Astrocyte of the spinal cord (primary cell): Measurements from ENCODE around the gene FYB2.

Experiments used
- DNase-seq: peaks from one replicate; pipeline ENCODE4 v3.0.0; 2011; ENCODE audit warnings: low read depth, low spot score
- H3K4me3 ChIP-seq: 2 replicates; pipeline ENCODE4 v1.5.1; 2011; ENCODE audit warnings: low read depth, mild to moderate bottlenecking, low read length, moderate library complexity
- CTCF ChIP-seq: IDR thresholded peaks from 2 replicates; pipeline ENCODE4 v1.5.1; 2012; ENCODE audit warnings: low read depth, mild to moderate bottlenecking, low read length, inconsistent platforms
- in situ Hi-C: cut with HindIII; loops from 2 replicates; pipeline ENCODE4 v1.10.0; 2017; ENCODE audit warnings: low sequenced_read_pairs

FYB2 gene

GRCh38 chr1:56859287-56859686 is 40.1 kb upstream of the FYB2 start:
- no peak overlapping the region for H3K4me3 ChIP-seq
- in situ Hi-C loops, result no loop called here
- no peak for TF ChIP-seq CTCF
- no peak for DNase-seq

- TF ChIP-seq CTCF, result no peak
- in situ Hi-C loops, result no loop called here
- no peak for DNase-seq
- no peak overlapping the region for H3K4me3 ChIP-seq
Observed at GRCh38 chr1:56856186-56856585, 37.0 kb upstream of the FYB2 start.

GRCh38 chr1:56855190-56855589 is 36.0 kb upstream of the FYB2 start:
- in situ Hi-C loops, result no loop called here
- no peak overlapping the region for H3K4me3 ChIP-seq
- DNase-seq, result no peak
- TF ChIP-seq CTCF, result no peak

GRCh38 chr1:56854521-56855099 is 35.4 kb upstream of the FYB2 start, which contains the start of gene C8A:
TSS of gene C8A (plus strand) at chr1:56854797. CDS start at chr1:56854902, 105 bp downstream.
- in situ Hi-C loops, result no loop called here
- no peak for TF ChIP-seq CTCF
- H3K4me3 ChIP-seq, result no peak within 1 kb of the TSS
- no peak for DNase-seq

- TF ChIP-seq CTCF, result no peak
- DNase-seq, result no peak
- in situ Hi-C loops, result no loop called here
- H3K4me3 ChIP-seq, result no peak overlapping the region
Observed at GRCh38 chr1:56852476-56852875, 33.3 kb upstream of the FYB2 start.

GRCh38 chr1:56850922-56851321 is 31.7 kb upstream of the FYB2 start:
- H3K4me3 ChIP-seq, result no peak overlapping the region
- no peak for DNase-seq
- in situ Hi-C loops, result no loop called here
- no peak for TF ChIP-seq CTCF

- no peak overlapping the region for H3K4me3 ChIP-seq
- no peak for TF ChIP-seq CTCF
- DNase-seq, result no peak
- in situ Hi-C loops, result no loop called here
Observed at GRCh38 chr1:56850411-56850810, 31.2 kb upstream of the FYB2 start.
